ENCODE data around the gene CMTM1. TPM values are rescaled to one million over a fixed set of nuclear protein-coding genes. Genes with fewer than 3 reads are reported as not detected.

Gene CMTM1
- total RNA-seq, 1 experiment from 2014 or later, result 2.6 TPM

GRCh38 chr16:66525396-66526180 lies 40.7 kb upstream of the CMTM1 start:
- Histone ChIP-seq H3K9ac (ENCODE audit: extremely low read depth, insufficient read length, low read length) (no peak overlapping the region), H4K5ac (ENCODE audit: insufficient read length, low read depth, low read length) (no peak overlapping the region), H4K8ac (replicated peaks; ENCODE audit: insufficient read length, low read depth, low read length) (no peak overlapping the region), H4K91ac (ENCODE audit: insufficient read length, low read depth, low read length) (no peak overlapping the region), H2BK20ac (ENCODE audit: low read depth, low read length, poor library complexity, severe bottlenecking) (no peak overlapping the region), H3K18ac (ENCODE audit: insufficient read length, low read depth, low read length) (no peak overlapping the region), H3K56ac (ENCODE audit: insufficient read length, low read depth, low read length) (no peak overlapping the region), H3K79me2 (ENCODE audit: insufficient read depth, low read length) (no peaks in the 10 kb centered on the region), H2AFZ (ENCODE audit: low read length) (no peak overlapping the region), H2BK15ac (ENCODE audit: low read depth, low read length) (no peak overlapping the region), H2BK5ac (ENCODE audit: insufficient read length, low read length) (no peak overlapping the region), H4K20me1 (ENCODE audit: control insufficient read depth, insufficient read depth, insufficient read length) (no peaks in the 10 kb centered on the region), H2BK12ac (ENCODE audit: insufficient read length, low read depth, low read length) (no peak overlapping the region), H3K27ac (ENCODE audit: insufficient read length, low read depth, low read length) (no peak overlapping the region), H3K9me3 (ENCODE audit: control insufficient read depth, low read depth, low read length) (no peaks in the 10 kb centered on the region), H3K4me1 (ENCODE audit: insufficient read depth, low read length) (no peaks in the 10 kb centered on the region), H3K4ac (ENCODE audit: low read depth, low read length) (no peak overlapping the region), H3K14ac (ENCODE audit: insufficient read depth, low read length) (no peak overlapping the region), H3K4me2 (ENCODE audit: insufficient read depth, insufficient read length, low read length) (no peak overlapping the region), H2AK5ac (ENCODE audit: insufficient read length, low read length) (no peak overlapping the region), H3K79me1 (ENCODE audit: insufficient read depth, low read depth, low read length, poor library complexity, severe bottlenecking) (no peaks in the 10 kb centered on the region), H2BK120ac (ENCODE audit: low read depth, low read length, poor library complexity, severe bottlenecking) (no peak overlapping the region), H3K23me2 (ENCODE audit: insufficient read length, low read depth, low read length, poor library complexity, severe bottlenecking) (no peaks in the 10 kb centered on the region), H3K23ac (ENCODE audit: insufficient read length, low read depth, low read length) (no peak overlapping the region), H3K27me3 (ENCODE audit: insufficient read depth, low read length) (no peaks in the 10 kb centered on the region), H3T11ph (ENCODE audit: low read length) (no peak overlapping the region)
- Mint-ChIP-seq H3K9me3 (no peaks in the 10 kb centered on the region), H3K27me3 (ENCODE audit: low read depth) (peaks cover 2% of the 10 kb centered on the region; the same call in 1 of the 2 replicates), H3K4me1 (no peaks in the 10 kb centered on the region), H3K27ac (no peak overlapping the region), H3K4me3 (no peak overlapping the region), H3K36me3 (ENCODE audit: insufficient read depth in 1 of 3, low read depth in 3 of 3) (peaks cover 0 to 6% (median 0%) of the 10 kb centered on the region in 3 experiments; a peak in 4 of 7 replicates)
- no peak for DNase-seq
- no peak for TF ChIP-seq CTCF (conservative IDR thresholded peaks at IDR 0.05)
- WGBS (ENCODE audit: extremely low coverage, insufficient read length, low lambda C conversion rate), result no CpG with 5 or more reads among the region's 9 CpGs

All from H9 (cell line).